Natural killer cell treated with Interleukin-12 subunit alpha and Interleukin-12 subunit beta and Interleukin-15 and Interleukin-18, amount 100 ng/mL, for 72 hours (primary cell): ENCODE results near the gene ROBO1. TPM values are rescaled to one million over a fixed set of nuclear protein-coding genes. Genes with fewer than 3 reads are reported as not detected.
"Not testable (repeated sequence)": the region's sequence is repeated elsewhere in the genome, so short reads cannot be mapped to it uniquely, and the experiment has no call there.

Experiments used
- ATAC-seq, 2 donors: fragments of 150-1000 bp; cut with Tn5 transposase in 1 of 2; sonication (Bioruptor Pico), chemical (Tn5 transposase) in 1 of 2; 2 replicates each; pipeline ENCODE4 v1.10.0; 2021
- DNase-seq: peaks from one replicate; pipeline ENCODE4 v3.0.0; 2022; ENCODE audit warnings: low spot score
- H3K27ac Mint-ChIP-seq, 2 donors: 1 replicate in 1 of 2; 2 replicates in 1 of 2; pipeline ENCODE4 v1.8.0; 2022; ENCODE audit warnings: mixed read lengths in 2 of 2, mild to moderate bottlenecking in 1 of 2, moderate library complexity in 1 of 2
- H3K27me3 Mint-ChIP-seq, 2 donors: 1 replicate in 1 of 2; 2 replicates in 1 of 2; pipeline ENCODE4 v1.8.0; 2022; ENCODE audit warnings: mixed read lengths in 2 of 2
- H3K36me3 Mint-ChIP-seq: one replicate; pipeline ENCODE4 v1.8.0; 2022; ENCODE audit warnings: mixed read lengths
- H3K4me1 Mint-ChIP-seq, 2 donors: 1 replicate in 1 of 2; 2 replicates in 1 of 2; pipeline ENCODE4 v1.8.0; 2022; ENCODE audit warnings: low read depth in 2 of 2, mixed read lengths in 2 of 2, mild to moderate bottlenecking in 1 of 2
- H3K4me3 Mint-ChIP-seq: one replicate; pipeline ENCODE4 v1.8.0; 2022; ENCODE audit warnings: mixed read lengths
- H3K9me3 Mint-ChIP-seq: 2 replicates; pipeline ENCODE4 v1.8.0; 2022; ENCODE audit warnings: mixed read lengths
- total RNA-seq, 2 donors: library from RNA; stranded (reverse); gene quantifications; one replicate each; pipeline ENCODE4 v1.2.3, GENCODE V29; 2022

Gene ROBO1
- total RNA-seq, 2 donors from 2014 or later: 0.05 TPM; not detected in 1

DNA sequence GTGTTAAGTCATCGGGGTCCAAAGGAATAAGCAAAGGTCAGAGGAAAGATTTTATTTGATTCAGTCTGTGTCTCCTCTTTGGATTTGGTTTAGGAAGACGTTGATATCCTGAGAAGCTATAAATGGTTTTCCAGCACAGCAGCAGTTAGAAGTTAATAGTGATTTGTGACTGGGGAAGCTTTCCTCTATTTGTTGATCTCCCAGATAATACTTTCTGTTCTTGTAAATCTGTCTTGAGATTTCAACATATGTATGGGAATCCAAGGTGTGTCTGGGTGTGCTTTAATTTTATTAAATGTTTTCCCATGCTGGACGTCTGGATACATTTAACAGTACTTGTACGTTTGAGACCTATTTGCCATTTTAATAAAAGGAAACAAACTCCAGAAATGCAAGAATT, 409.5 kb downstream of the ROBO1 start:
- ATAC-seq: no peak
- Mint-ChIP-seq H3K9me3 (peaks cover 5% of the 10 kb centered on the region), H3K36me3 (no peaks in the 10 kb centered on the region), H3K4me1 (no peaks in the 10 kb centered on the region), H3K27me3 (no peaks in the 10 kb centered on the region), H3K27ac (no peak overlapping the region), H3K4me3 (no peak overlapping the region)
- DNase-seq: no peak

DNA sequence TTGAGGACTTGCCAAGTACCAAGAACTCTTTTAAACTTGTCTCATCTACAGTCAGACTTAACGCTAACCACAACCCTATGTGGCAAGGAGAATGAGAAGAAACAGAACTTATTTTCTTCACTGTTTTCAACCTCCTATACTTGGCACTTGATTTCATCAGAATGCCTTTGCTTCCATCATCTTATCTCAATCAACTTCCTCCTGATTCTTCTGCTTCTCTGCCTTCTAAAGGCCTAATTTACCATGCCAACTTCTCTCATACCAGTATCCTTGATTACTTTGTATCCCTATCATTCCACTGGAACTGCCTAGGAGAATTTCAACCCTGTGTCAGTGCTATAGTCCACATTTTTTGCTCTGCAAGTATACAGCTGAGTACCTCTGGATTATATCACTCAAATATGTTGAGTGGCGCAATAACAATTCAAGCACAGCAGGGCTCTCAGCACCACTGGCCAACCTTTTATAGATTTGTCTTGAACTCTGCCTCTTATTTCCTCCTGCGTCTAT, 413.6 kb downstream of the ROBO1 start:
- Mint-ChIP-seq H3K36me3 (no peaks in the 10 kb centered on the region), H3K27ac (no peak overlapping the region), H3K4me1 (no peaks in the 10 kb centered on the region), H3K4me3 (no peak overlapping the region), H3K9me3 (peaks cover 5% of the 10 kb centered on the region), H3K27me3 (no peaks in the 10 kb centered on the region)
- no peak for ATAC-seq
- DNase-seq: no peak

DNA sequence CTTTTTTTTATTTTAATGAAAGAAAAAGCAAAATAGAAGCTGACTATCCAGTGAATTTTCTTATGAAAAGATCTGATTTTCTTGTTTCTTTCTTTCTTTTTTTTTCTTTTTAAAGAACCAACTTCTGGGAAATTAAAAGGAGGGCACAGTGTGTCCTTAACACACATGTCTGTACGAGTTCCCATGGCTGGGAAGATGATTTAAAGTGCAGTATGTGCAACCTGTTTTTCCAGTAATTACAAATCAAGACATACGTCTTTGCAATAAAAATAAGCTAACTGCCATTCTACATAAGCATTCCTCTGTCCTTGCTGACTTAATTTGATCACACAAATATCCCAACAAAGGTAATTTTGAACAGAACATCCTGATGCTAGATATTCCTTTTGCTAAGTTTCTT, 416.1 kb downstream of the ROBO1 start:
- Mint-ChIP-seq H3K27me3 (no peaks in the 10 kb centered on the region), H3K4me1 (no peaks in the 10 kb centered on the region), H3K36me3 (no peaks in the 10 kb centered on the region), H3K4me3 (no peak overlapping the region), H3K27ac (no peak overlapping the region), H3K9me3 (peaks cover 5% of the 10 kb centered on the region)
- ATAC-seq (no peak), DNase-seq (no peak)

DNA sequence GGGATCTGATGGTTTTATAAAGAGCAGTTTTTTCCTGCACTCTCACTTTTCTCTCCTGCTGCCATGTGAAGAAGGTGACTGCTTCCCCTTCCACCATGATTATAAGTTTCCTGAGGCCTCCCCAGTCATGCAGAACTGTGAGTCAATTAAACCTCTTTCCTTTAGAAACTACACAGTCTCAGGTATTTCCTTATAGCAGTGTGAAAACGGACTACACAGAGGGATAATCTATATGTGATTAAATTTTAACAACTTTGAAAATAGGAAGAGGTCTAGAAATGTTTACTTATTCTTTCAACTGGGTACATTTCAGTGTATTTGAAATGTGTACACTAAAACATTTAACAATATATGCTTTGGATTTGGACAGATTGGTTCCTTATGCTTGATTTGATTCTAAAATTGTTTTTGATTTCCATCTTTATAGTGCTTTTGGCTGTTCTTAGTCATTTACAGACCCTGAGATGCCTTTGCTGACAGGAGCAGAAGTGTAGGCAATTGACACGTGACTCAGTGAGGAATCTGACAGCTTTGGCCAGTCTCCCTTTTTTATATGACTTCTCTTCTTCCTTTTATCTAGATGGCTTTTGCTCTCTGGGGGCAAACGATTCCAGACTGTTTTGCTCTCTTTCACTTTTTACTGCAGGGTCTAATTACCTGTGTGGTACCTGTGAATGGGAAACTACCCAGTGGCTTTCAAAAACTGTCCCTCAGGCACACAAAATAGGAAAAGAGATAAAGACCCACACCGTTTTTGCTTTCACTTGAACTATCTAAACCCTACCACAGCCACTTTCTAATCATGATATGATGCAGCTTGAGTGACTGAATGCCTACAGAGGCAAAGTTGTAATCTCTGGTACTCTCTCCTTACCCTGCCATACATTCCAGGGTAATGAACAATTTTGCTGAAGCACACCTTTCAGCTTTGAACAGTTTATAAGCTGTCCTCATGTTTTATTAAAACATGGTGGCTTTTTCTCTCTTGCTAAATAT, 422.6 kb downstream of the ROBO1 start:
- Mint-ChIP-seq H3K27ac (no peak overlapping the region), H3K4me1 (no peaks in the 10 kb centered on the region)

DNA sequence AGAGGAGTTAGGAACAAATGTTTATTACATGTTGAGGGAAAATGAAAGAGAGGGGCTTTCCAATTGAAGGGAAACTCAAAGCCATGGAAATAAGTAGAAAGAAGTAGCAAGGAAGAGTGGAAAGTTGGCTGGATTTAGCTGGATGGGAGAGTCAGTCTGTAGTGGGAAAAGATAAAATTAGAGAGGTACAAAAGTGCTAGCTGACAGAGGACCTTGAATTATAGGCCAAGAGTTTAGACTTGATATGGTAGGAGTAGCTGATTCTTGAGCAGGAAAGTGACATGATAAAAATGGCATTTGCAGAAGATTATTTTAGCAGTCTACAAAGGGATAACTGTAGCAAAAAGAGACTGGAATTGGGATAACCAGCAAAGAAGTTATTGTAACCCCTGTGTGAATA, 425.8 kb downstream of the ROBO1 start:
- Mint-ChIP-seq H3K9me3 (peaks cover 17% of the 10 kb centered on the region), H3K4me1 (no peaks in the 10 kb centered on the region), H3K4me3 (no peak overlapping the region), H3K27me3 (no peaks in the 10 kb centered on the region), H3K27ac (no peak overlapping the region), H3K36me3 (no peaks in the 10 kb centered on the region)
- ATAC-seq (no peak), DNase-seq (no peak)

More for the DNA sequence above, 422.6 kb downstream of the ROBO1 start:
- H3K36me3 Mint-ChIP-seq: no peaks in the 10 kb centered on the region
- H3K9me3 Mint-ChIP-seq: peaks cover 17% of the 10 kb centered on the region
- DNase-seq: no peak
- no peaks in the 10 kb centered on the region for H3K27me3 Mint-ChIP-seq
- ATAC-seq: no peak
- H3K4me3 Mint-ChIP-seq: no peak overlapping the region

DNA sequence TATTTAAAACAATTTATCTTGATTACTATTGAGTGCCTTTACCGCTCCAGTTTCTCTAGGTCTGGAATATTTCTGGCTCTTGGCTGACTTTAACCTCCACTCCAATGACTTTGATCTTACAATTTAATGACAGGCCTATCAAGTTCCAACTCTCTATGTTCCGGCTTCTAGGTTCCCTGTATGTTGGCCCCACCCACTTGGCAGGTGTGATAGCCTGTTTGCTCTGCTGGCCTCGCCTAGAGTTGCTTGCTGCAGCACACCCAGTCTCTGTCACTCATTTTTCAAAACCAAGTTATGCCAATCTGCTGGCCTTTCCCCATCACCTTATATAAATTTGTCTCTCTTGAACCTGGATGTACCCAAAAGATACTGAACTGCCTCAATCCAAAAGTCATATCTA, 428.0 kb downstream of the ROBO1 start:
- Mint-ChIP-seq H3K9me3 (peaks cover 14% of the 10 kb centered on the region), H3K27me3 (no peaks in the 10 kb centered on the region), H3K4me1 (no peaks in the 10 kb centered on the region), H3K27ac (no peak overlapping the region), H3K4me3 (no peak overlapping the region), H3K36me3 (no peaks in the 10 kb centered on the region)
- no peak for DNase-seq
- ATAC-seq: no peak

DNA sequence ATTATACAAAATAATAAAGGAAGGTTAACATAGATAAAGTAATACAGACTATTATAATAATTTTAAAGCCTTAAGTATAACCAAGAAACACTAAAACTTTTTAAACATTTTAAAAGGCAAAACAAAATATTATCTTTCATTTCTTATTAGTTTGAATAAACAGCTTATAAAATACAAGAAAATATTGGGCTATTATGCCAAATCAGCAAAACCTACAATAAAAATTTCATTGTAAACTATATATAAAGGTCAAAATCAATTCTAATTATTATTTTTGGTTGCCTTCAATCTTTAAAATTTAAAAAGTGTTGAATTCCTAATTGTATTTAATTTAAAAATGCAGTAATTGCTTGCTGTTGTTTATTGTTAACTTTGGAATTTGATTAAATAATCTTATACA, 430.0 kb downstream of the ROBO1 start:
- Mint-ChIP-seq H3K4me1 (no peaks in the 10 kb centered on the region), H3K27me3 (no peaks in the 10 kb centered on the region), H3K27ac (no peak overlapping the region), H3K36me3 (no peaks in the 10 kb centered on the region), H3K4me3 (no peak overlapping the region), H3K9me3 (peaks cover 15% of the 10 kb centered on the region)
- DNase-seq (no peak), ATAC-seq (no peak)

DNA sequence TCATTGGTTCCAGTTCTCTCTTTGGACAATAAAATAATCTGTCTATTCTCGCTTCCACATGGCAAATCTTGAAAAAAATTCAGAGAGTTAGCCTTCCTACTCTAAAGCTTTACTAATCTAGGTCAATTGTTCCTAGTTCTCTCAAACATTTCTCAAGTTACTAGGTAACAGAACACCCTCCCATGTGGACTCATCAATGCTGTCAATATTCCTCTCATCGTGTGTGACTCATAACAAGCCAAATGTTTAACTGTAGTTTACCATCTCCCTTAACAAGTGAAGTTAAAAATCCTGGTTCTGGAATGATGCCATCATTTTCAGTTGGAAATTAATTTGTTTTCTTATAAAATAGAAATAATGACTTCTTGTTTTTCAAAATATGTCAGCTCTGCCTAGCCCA, 438.6 kb downstream of the ROBO1 start:
- Mint-ChIP-seq H3K9me3 (peaks cover 13% of the 10 kb centered on the region), H3K36me3 (no peaks in the 10 kb centered on the region), H3K27me3 (no peaks in the 10 kb centered on the region), H3K4me1 (no peaks in the 10 kb centered on the region), H3K4me3 (no peak overlapping the region), H3K27ac (no peak overlapping the region)
- DNase-seq (no peak), ATAC-seq (no peak)

DNA sequence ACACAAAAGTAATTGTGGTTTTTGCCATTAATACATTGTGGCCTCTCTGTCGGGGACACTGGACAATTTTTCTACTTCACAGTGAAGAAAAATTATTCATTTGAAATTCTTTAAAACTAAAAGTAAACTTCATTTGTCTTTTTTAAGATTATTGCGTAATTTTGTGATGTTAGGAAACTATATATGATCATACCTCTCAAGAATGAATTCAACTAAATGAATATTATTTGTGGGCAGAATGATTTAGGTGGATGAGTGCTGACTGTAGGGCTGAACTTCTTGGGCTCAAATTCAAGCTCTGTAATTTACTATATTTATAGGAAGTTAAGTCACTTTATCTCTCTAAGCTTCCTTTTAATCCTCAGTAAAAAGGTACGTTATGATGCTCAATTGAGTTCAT, 441.2 kb downstream of the ROBO1 start:
- Mint-ChIP-seq H3K9me3 (peaks cover 8% of the 10 kb centered on the region), H3K27me3 (no peaks in the 10 kb centered on the region), H3K4me3 (no peak overlapping the region), H3K4me1 (no peaks in the 10 kb centered on the region), H3K36me3 (no peaks in the 10 kb centered on the region), H3K27ac (no peak overlapping the region)
- DNase-seq (no peak), ATAC-seq (no peak)

DNA sequence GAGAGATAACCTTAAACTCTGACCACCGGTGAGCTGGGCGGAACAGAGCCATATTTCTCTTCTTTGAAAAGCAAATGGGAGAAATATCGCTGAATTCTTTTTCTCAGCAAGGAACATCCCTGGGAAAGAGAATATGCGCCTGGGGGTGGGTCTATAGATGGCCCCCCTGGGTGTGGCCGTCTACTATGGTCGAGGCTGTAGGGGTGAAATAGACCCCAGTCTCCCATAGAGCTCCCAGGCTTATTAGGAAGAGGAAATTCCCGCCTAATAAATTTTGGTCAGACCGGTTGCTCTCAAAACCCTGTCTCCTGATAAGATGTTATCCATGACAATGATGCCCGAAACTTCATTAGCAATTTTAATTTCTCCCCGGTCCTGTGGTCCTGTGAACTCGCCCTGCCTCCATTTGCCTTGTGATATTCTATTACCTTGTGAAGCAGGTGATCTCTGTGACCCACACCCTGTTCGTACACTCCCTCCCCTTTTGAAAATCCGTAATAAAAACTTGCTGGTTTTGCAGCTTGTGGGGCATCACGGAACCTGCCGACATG, 441.9 kb downstream of the ROBO1 start:
- not testable (repeated sequence) for H3K27ac Mint-ChIP-seq, ATAC-seq, H3K9me3 Mint-ChIP-seq, DNase-seq, H3K4me3 Mint-ChIP-seq, H3K4me1 Mint-ChIP-seq, H3K27me3 Mint-ChIP-seq, H3K36me3 Mint-ChIP-seq

DNA sequence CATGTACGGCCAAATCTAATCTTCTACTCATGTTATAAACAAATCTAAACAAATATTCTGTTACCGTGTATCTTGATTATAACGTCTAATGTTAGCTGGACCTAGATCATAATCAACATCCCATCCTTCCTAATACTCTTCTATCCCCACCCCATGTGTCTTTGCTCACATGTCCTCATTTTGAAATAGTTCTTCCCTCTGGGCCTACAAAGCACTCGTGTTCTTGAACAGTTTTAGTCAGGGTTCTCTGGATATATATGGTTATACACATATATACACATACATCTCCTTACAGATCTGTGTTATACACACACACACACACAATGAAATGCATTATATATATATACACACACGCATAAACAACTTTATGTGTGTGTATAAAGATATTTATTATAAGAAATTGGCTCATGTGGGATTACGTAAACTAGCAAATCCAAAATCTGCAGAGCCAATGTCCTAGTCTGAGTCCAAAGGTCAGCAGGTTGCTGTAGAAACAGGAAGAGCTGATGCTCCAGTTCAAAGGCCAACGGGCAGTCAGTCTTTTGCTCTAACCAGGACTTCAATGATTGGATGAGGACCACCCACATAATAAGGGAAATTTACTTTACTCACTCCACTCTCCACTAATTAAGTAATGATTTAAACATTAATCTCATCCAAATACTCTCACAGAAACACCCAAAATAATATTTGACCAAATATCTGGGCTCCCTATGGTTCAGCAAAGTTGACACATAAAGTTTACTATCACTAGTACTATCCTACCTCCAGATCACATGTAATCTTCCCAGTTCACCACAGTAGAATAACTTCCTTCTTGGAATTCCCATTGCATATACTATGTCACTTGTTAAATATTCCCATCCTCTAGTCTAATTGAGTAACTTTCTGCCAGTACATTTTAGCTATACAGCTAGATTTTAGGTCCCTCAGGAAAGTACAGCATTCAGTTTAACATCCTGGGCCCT, 450.0 kb downstream of the ROBO1 start:
- Mint-ChIP-seq H3K9me3 (peaks cover 20% of the 10 kb centered on the region), H3K27me3 (no peaks in the 10 kb centered on the region), H3K27ac (no peak overlapping the region), H3K36me3 (no peaks in the 10 kb centered on the region), H3K4me1 (no peaks in the 10 kb centered on the region), H3K4me3 (no peak overlapping the region)
- ATAC-seq (no peak), DNase-seq (no peak)

DNA sequence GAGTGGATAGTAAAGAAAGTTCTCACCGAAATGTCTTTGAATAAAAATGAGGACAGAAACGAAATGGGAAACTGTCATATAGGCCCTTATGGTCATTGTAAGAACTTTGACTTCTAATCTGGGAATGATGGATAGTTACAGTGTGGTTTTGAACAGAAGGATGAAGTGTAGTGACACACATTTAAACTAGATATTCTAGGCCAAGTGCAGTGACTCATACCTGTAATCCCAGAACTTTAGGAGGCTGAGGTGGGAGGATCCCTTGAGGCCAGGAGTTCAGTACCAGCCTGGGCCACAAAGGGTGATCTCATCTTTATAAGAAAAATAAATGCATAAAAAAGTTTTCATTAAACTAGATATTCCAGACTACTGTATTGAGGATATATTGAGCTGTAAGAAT, 452.8 kb downstream of the ROBO1 start:
- DNase-seq (no peak), ATAC-seq (no peak)
- H3K4me3 Mint-ChIP-seq: no peak overlapping the region

DNA sequence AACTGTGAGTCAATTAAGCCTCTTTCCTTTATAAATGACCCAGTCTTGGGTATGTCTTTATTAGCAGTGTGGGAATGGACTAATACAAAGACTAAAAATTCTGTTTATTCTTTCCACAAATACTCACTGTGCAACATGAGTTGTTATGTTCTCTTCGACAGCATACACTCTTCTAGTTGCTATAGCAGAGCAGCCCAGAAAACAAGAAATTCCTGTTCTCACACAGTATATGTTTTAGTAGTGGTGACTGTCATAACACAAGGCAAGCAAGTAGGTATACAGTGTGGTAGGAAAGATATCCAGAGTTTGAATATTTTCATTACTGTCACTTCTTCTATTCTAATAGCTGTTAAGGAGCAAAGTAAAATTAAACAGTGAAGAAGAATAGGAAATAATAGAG, 453.3 kb downstream of the ROBO1 start:
- DNase-seq (no peak), ATAC-seq (no peak)
- Mint-ChIP-seq H3K27ac (no peak overlapping the region), H3K4me1 (no peaks in the 10 kb centered on the region), H3K36me3 (no peaks in the 10 kb centered on the region), H3K4me3 (no peak overlapping the region), H3K27me3 (no peaks in the 10 kb centered on the region), H3K9me3 (peaks cover 27% of the 10 kb centered on the region)

More for the DNA sequence above, 452.8 kb downstream of the ROBO1 start:
- H3K27me3 Mint-ChIP-seq: no peaks in the 10 kb centered on the region
- no peaks in the 10 kb centered on the region for H3K36me3 Mint-ChIP-seq
- H3K4me1 Mint-ChIP-seq: no peaks in the 10 kb centered on the region
- H3K9me3 Mint-ChIP-seq: peaks cover 27% of the 10 kb centered on the region
- no peak overlapping the region for H3K27ac Mint-ChIP-seq
